ENCODE measurements around the gene POLR3K. TPM values are rescaled to one million over a fixed set of nuclear protein-coding genes. Genes with fewer than 3 reads are reported as not detected.

Gene POLR3K
- total and polyA plus RNA-seq, 2 donors (not counting 3 experiments of a cell fraction or from before 2014, with no cell fraction given): 20.6 to 33.2 TPM

DNA sequence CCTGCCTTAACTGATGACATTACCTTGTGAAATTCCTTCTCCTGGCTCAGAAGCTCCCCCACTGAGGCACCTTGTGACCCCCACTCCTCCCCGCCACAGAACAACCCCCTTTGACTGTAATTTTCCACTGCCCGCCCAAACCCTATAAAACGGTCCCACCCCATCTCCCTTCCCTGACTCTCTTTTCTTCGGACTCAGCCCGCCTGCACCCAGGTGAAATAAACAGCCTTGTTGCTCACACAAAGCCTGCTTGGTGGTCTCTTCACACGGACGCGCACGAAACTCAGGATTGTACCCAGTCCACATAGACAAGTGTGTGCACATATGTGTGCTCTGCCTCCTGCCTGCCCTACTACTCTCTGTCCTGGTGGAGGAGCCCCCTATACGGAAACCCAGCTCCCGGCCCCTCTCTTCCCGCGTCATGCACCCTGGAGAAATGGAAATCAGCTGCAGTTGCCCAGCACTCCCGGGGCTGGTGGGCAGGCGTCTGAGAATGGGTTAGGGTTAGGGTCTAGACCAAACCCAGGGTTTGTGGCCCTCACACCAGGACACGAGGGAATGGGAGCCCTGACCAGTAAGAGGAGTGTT is 21.4 kb upstream of the POLR3K start:
- Histone ChIP-seq H3K9ac (replicated peaks; ENCODE audit: extremely low read depth, insufficient read depth, low read length) (no peak overlapping the region), H3K4me2 (ENCODE audit: insufficient read depth, low read length) (no peak overlapping the region), H3K9me1 (replicated peaks; ENCODE audit: control insufficient read depth, extremely low read depth, insufficient read depth, low read length) (no peaks in the 10 kb centered on the region), H3K27ac (ENCODE audit: insufficient read depth, low read depth, low read length) (no peak overlapping the region), H4K20me1 (replicated peaks; ENCODE audit: control insufficient read depth, extremely low read depth, insufficient read depth, low read length) (no peaks in the 10 kb centered on the region), H3K9me3 (replicated peaks; ENCODE audit: control insufficient read depth, insufficient read depth, low read length) (no peaks in the 10 kb centered on the region), H3K27me3 (ENCODE audit: control insufficient read depth in 2 of 2, insufficient read depth in 2 of 2, low read length in 2 of 2) (no peaks in the 10 kb centered on the region), H2AFZ (ENCODE audit: low read depth, low read length) (no peak overlapping the region), H3K4me1 (ENCODE audit: control insufficient read depth, extremely low read depth, insufficient read depth, low read length) (peaks cover 41% of the 10 kb centered on the region), H3K4me3 (replicated peaks in 1 of 3; ENCODE audit: insufficient read depth in 1 of 3, low read depth in 1 of 3, low read length in 3 of 3) (no peak overlapping the region), H3K79me2 (ENCODE audit: control insufficient read depth, insufficient read depth, low read length) (peaks cover 25% of the 10 kb centered on the region), H3K36me3 (ENCODE audit: control insufficient read depth in 2 of 2, extremely low read depth in 1 of 2, insufficient read depth in 2 of 2, low read length in 2 of 2) (peaks cover 2 to 4% of the 10 kb centered on the region in 2 experiments)
- no peak for TF ChIP-seq POLR2AphosphoS5 (IDR thresholded peaks at IDR 0.05; ENCODE audit: insufficient read depth, low read depth, low read length)
- TF ChIP-seq JUN (IDR thresholded peaks at IDR 0.05; ENCODE audit: borderline replicate concordance, insufficient read depth, insufficient read length, low read depth): no peak
- no peak for TF ChIP-seq FOS (IDR thresholded peaks at IDR 0.05; ENCODE audit: borderline replicate concordance, insufficient read depth, low read length)
- TF ChIP-seq EZH2 (IDR thresholded peaks at IDR 0.05; ENCODE audit: borderline replicate concordance, low read depth, low read length, severe bottlenecking): no peak
- no peak for TF ChIP-seq MAX (IDR thresholded peaks at IDR 0.05; ENCODE audit: insufficient read depth, insufficient read length)
- TF ChIP-seq GATA2 (IDR thresholded peaks at IDR 0.05; ENCODE audit: insufficient read depth, insufficient read length, low read depth, low read length): no peak
- TF ChIP-seq POLR2A (IDR thresholded peaks at IDR 0.05; ENCODE audit: low read depth, low read length): no peak
- TF ChIP-seq, protein P1, sequence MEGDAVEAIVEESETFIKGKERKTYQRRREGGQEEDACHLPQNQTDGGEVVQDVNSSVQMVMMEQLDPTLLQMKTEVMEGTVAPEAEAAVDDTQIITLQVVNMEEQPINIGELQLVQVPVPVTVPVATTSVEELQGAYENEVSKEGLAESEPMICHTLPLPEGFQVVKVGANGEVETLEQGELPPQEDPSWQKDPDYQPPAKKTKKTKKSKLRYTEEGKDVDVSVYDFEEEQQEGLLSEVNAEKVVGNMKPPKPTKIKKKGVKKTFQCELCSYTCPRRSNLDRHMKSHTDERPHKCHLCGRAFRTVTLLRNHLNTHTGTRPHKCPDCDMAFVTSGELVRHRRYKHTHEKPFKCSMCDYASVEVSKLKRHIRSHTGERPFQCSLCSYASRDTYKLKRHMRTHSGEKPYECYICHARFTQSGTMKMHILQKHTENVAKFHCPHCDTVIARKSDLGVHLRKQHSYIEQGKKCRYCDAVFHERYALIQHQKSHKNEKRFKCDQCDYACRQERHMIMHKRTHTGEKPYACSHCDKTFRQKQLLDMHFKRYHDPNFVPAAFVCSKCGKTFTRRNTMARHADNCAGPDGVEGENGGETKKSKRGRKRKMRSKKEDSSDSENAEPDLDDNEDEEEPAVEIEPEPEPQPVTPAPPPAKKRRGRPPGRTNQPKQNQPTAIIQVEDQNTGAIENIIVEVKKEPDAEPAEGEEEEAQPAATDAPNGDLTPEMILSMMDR (IDR thresholded peaks at IDR 0.05; ENCODE audit: extremely low read depth in 1 of 2, insufficient read depth in 1 of 2, low read depth in 1 of 2, low read length in 2 of 2): no peak
- TF ChIP-seq MYC (IDR thresholded peaks at IDR 0.05; ENCODE audit: low read depth, low read length): no peak
- dilution Hi-C loops (cut with MboI; ENCODE audit: extremely low pct_ligation_motif_present, low sequenced_read_pairs): no loop called here
- FAIRE-seq (no peak), DNase-seq (ENCODE audit: low read depth, low spot score) (no peak)
- CTCF ChIA-PET: interaction anchor here (1.2 to 18.5 kb wide), 3 partner anchors 9 to 32 kb away, joined by 5 to 790 read pairs (median 63); no protein-coding TSS in a partner anchor
- intact Hi-C loops (cut with micrococcal nuclease): no loop called here
- BruUV-seq (replicated peaks): no TSS peak
- POLR2A ChIA-PET: no interaction called here

All from endothelial cell of umbilical vein (primary cell).